Gastroesophageal sphincter (tissue), 4 donors: ENCODE measurements around the gene TMEM60. TPM values are rescaled to one million over a fixed set of nuclear protein-coding genes. Genes with fewer than 3 reads are reported as not detected.

Experiments
- ATAC-seq: fragments of 150-250 bp; one replicate; pipeline ENCODE4 v1.9.1; 2016; ENCODE audit warnings: mild to moderate bottlenecking, moderate library complexity
- H3K27ac ChIP-seq, 4 donors: fragments of 200-600 bp; sonication (generic) in 3 of 4; 1 replicate in 3 of 4; 2 replicates in 1 of 4; pipeline ENCODE4 v1.5.1; 2016 to 2019
- H3K27me3 ChIP-seq: fragments of 200-600 bp; sonication (generic); one replicate; pipeline ENCODE4 v1.5.1; 2019
- H3K36me3 ChIP-seq, 2 donors: fragments of 200-600 bp; sonication (generic); one replicate each; pipeline ENCODE4 v1.5.1; 2019; ENCODE audit warnings: control low read depth in 1 of 2
- H3K4me1 ChIP-seq, 3 donors: fragments of 200-600 bp; sonication (generic); 1 replicate in 2 of 3; 2 replicates in 1 of 3; pipeline ENCODE4 v1.5.1; 2016 to 2019; ENCODE audit warnings: control low read depth in 2 of 3
- H3K4me3 ChIP-seq, 2 donors: fragments of 200-600 bp; sonication (generic); one replicate each; pipeline ENCODE4 v1.5.1; 2019; ENCODE audit warnings: mild to moderate bottlenecking in 1 of 2, moderate library complexity in 1 of 2
- H3K9me3 ChIP-seq, 3 donors: fragments of 200-600 bp; sonication (generic); one replicate each; pipeline ENCODE4 v1.5.1; 2017 to 2019; ENCODE audit warnings: control low read depth in 2 of 3
- CTCF ChIP-seq, 4 experiments: fragments of 200-600 bp in 2 of 4; fragments of 450-650 bp in 2 of 4; sonication (generic) in 1 of 4; IDR thresholded peaks; one replicate each; pipeline ENCODE4 v1.5.1; 2017 to 2019; ENCODE audit warnings: antibody characterized with exemption in 4 of 4, mild to moderate bottlenecking in 2 of 4, moderate library complexity in 2 of 4
- EP300 ChIP-seq: sonication (generic); formaldehyde crosslinking; IDR thresholded peaks from one replicate; pipeline ENCODE4 v1.6.1; 2017; ENCODE audit warnings: antibody characterized with exemption, mild to moderate bottlenecking
- POLR2A ChIP-seq, 2 donors: fragments of 450-650 bp; IDR thresholded peaks; one replicate each; pipeline ENCODE4 v1.6.1; 2017; ENCODE audit warnings: antibody characterized with exemption in 2 of 2, mild to moderate bottlenecking in 2 of 2, moderate library complexity in 1 of 2
- POLR2AphosphoS5 ChIP-seq: sonication (generic); formaldehyde crosslinking; IDR thresholded peaks from one replicate; pipeline ENCODE4 v1.6.1; 2017; ENCODE audit warnings: antibody characterized with exemption
- WGBS, 2 donors: methylation state at CpG; one replicate each; pipeline ENCODE4 v1.1.5; 2018; ENCODE audit warnings: low coverage in 1 of 2; 5-methylcytosine and 5-hydroxymethylcytosine counted together
- total RNA-seq, 4 donors: library from RNA; depleted of rRNA; stranded (reverse); fragments of >200 nt; gene quantifications; one replicate each; pipeline ENCODE4 v1.1.0, GENCODE V29; 2016

TMEM60 gene
- total RNA-seq, 4 donors from 2014 or later = 10.6 to 15.7 (median 13.9) TPM

GRCh38 chr7:77770316-77770715 is 27.9 kb downstream of the TMEM60 start:
- TF ChIP-seq POLR2AphosphoS5 (no peak), EP300 (no peak), CTCF (IDR thresholded peaks at IDR 0.05) (no peak), POLR2A (IDR thresholded peaks at IDR 0.05) (no peak)
- H3K4me1 ChIP-seq = peaks cover 0 to 12% (median 0%) of the 10 kb centered on the region in 3 donors
- peaks cover 0 to 57% of the 10 kb centered on the region in 2 donors for H3K36me3 ChIP-seq
- WGBS, 2 donors = 84 to 85% methylated on average over 6 to 8 of the region's 8 CpGs
- H3K27ac ChIP-seq = no peak overlapping the region
- no peak for ATAC-seq
- H3K27me3 ChIP-seq = no peaks in the 10 kb centered on the region
- no peak overlapping the region for H3K4me3 ChIP-seq
- H3K9me3 ChIP-seq = no peaks in the 10 kb centered on the region

GRCh38 chr7:77766801-77767605 is 31.2 kb downstream of the TMEM60 start:
- H3K27ac ChIP-seq = no peak overlapping the region
- no peaks in the 10 kb centered on the region for H3K9me3 ChIP-seq
- no peak for ATAC-seq
- H3K4me1 ChIP-seq = peaks cover 0 to 42% (median 0%) of the 10 kb centered on the region in 3 donors
- 88% methylated on average over 6 of the region's 6 CpGs; no CpG with 5 or more reads in 1 of the 2 donors for WGBS, 2 donors
- TF ChIP-seq CTCF (IDR thresholded peaks at IDR 0.05) (no peak), EP300 (no peak), POLR2AphosphoS5 (no peak), POLR2A (IDR thresholded peaks at IDR 0.05) (no peak)
- H3K27me3 ChIP-seq = no peaks in the 10 kb centered on the region
- H3K4me3 ChIP-seq = no peak overlapping the region
- H3K36me3 ChIP-seq = peaks cover 0 to 26% of the 10 kb centered on the region in 2 donors

GRCh38 chr7:77765906-77766800 is 32.1 kb downstream of the TMEM60 start:
- TF ChIP-seq POLR2AphosphoS5 (no peak), CTCF (IDR thresholded peaks at IDR 0.05) (no peak), EP300 (no peak), POLR2A (IDR thresholded peaks at IDR 0.05) (no peak)
- WGBS, 2 donors = 72 to 75% methylated on average over 4 of the region's 4 CpGs
- no peaks in the 10 kb centered on the region for H3K9me3 ChIP-seq
- ATAC-seq = no peak
- no peaks in the 10 kb centered on the region for H3K27me3 ChIP-seq
- H3K36me3 ChIP-seq = peaks cover 0 to 24% of the 10 kb centered on the region in 2 donors
- H3K4me3 ChIP-seq = no peak overlapping the region
- peak overlapping the region in 1 of 4 donors; percentile 22 for H3K27ac ChIP-seq
- H3K4me1 ChIP-seq = peaks cover 0 to 48% (median 0%) of the 10 kb centered on the region in 3 donors

- Histone ChIP-seq H3K27me3 (no peaks in the 10 kb centered on the region), H3K9me3 (no peaks in the 10 kb centered on the region), H3K4me3 (no peak overlapping the region), H3K4me1 (peaks cover 0 to 55% (median 0%) of the 10 kb centered on the region in 3 donors), H3K27ac (peak overlapping the region in 1 of 4 donors; percentile 22), H3K36me3 (peaks cover 0 to 20% of the 10 kb centered on the region in 2 donors)
- ATAC-seq = no peak
- TF ChIP-seq POLR2A (IDR thresholded peaks at IDR 0.05) (no peak), EP300 (no peak), POLR2AphosphoS5 (no peak), CTCF (IDR thresholded peaks at IDR 0.05) (no peak)
- WGBS, 2 donors = 63 to 64% methylated on average over 3 of the region's 3 CpGs
These were observed 32.8 kb downstream of the TMEM60 start for GRCh38 chr7:77765481-77765880.
